Frontal cortex (tissue), 4 donors: ENCODE data around the gene XKR7. TPM values are rescaled to one million over a fixed set of nuclear protein-coding genes. Genes with fewer than 3 reads are reported as not detected.
"Not testable (repeated sequence)": the region's sequence is repeated elsewhere in the genome, so short reads cannot be mapped to it uniquely, and the experiment has no call there.

ENCODE experiments used
- DNase-seq, 2 donors: peaks; one replicate each; pipeline ENCODE4 v3.0.0; 2012; ENCODE audit warnings: low spot score in 2 of 2
- FAIRE-seq: peaks from 2 replicates; lab custom pipeline; 2012; peaks lifted over from hg19 to GRCh38; lab: Jason Lieb, UNC
- small RNA-seq: library from RNA; depleted of rRNA; stranded (forward); fragments of <200 nt; gene quantifications from one replicate; pipeline ENCODE3, GENCODE V24; 2014
- total RNA-seq: library from RNA; depleted of rRNA; stranded (reverse); fragments of >200 nt; gene quantifications from one replicate; pipeline ENCODE4 v1.2.3, GENCODE V29; 2014
- donor health status: control.
- donor health status: control.
- donor health status: control.

The XKR7 gene
- total RNA-seq, 1 donor from 2014 or later, result 9.8 TPM

DNA sequence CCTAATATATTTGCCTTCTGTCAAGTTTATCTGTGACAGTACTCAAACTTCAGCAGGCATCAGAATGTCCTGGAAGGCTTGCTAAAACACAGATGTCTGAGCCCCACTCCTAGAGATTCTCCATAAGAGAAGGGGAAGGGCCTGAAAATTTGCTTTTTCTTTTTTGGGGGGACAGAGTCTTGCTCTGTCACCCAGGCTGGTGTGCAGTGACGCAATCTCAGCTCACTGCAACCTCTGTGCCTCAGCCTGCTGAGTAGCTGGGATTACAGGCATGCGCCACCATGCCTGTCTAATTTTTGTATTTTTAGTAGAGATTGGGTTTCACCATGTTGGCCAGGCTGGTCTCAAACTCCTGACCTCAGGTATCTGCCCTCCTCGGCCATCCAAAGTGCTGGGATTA, 65.8 kb downstream of the XKR7 start:
- not testable (repeated sequence) for FAIRE-seq, DNase-seq

DNA sequence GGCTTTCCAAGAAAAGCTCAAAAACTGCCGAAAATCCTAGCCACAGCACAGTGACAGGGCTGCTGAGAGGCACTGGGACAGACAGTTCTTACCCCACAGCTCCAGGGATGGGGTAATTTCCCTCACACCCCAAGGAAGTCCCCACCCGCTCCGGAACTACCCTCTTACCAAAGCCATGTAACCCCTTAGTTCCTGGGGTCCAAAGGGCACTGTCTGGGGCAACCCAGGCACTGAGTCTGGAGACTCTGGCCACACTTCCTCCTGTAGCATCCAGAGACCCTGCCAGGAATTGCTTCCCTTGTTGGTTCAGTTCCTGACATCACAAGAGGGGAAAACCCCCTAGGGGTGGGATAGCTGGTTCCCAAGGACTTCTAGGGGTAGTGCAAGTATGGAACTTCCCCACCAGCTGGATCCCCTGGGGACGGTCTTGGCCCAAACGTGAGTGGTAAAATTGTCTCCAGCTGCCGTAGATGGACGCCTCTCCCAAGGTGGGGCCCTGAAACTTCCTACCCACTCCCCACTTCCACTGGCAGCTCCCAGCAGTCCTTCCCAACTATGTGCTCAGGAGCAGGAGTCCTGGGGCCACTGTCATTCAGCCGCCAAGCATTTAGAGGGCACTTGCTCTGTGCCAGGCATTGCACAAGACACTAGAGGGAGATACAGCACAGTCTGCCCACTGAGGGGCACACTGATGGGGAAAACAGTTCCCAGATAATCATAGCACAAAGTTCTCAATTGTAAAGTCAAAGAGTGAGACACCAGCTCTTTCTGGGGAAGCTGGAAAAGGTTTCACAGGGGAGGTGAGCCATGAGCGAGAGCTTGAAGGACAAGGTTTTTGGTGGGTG, 66.9 kb downstream of the XKR7 start:
- no peak for FAIRE-seq
- DNase-seq, result no peak

DNA sequence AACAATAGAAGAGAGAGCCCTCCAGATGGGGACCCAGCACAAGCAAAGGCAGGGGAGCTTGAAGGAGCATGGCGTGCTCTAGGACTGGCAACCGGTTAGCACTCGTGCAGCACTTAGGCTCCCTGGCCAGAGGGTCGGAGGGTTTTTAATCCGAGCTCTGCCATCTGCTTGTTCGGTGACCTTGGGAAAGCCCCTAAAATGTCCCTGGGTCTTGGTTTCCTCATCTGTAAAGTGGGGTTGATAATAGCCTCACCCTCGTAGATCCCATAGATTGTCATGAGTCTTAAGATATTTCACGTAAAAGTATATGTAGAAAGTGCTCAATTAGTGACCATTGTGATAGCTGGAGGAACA, 67.5 kb downstream of the XKR7 start:
- DNase-seq (no peak), FAIRE-seq (no peak)

DNA sequence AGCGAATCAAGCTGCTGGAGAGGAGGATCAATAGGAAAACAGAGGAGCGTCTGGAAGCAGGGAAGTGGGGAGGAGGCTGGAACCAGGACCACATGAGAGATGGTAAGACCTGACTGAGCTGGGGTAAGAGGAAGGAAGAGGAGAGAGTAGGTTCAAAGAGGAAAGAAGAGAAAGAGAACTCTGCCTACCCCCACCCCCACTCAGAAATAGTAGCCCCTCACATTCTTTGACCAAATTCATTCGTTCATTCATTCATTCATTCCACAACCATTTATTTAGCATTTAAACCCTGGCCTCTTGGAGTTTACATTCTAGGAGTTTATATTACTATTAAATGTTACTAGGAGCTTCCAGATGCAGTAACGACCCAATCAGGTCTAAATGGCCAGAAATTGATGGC, 68.3 kb downstream of the XKR7 start:
- FAIRE-seq (no peak), DNase-seq (no peak)

DNA sequence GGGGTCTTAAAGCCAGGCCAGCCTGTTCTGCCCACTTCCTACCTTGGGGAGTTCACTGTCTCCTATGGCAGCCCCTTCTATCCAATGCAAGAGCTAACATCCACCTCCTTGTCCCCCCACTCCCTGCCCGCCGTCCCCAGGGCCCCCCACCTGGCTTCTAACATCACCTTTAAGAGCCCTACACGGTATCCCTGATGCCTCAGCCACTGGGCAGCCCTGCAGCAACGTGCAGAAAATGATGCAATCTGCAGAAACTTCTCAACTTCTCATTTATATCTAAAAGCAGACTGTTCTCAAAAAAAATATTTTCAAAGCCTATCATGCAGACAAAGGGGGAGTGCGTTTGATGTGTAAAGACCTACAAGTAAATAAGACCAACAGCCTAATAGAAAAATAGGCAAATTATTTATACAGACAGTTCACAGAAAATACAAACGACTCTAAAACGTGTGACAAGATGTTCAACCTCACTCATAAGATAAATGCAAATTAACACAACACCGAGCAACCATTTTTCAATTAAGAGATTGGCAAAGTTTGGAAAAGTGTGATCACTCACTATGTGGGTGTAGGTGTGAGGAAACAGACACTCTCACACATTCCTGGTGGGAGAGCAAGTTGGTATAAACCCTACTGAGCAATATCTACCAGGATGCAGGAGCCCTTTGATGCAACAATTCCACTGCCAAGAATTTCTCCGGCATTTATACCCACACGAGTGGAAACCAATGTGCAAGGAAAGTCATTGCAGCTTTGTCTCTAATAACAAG, 69.0 kb downstream of the XKR7 start:
- no peak for FAIRE-seq
- DNase-seq, result no peak

DNA sequence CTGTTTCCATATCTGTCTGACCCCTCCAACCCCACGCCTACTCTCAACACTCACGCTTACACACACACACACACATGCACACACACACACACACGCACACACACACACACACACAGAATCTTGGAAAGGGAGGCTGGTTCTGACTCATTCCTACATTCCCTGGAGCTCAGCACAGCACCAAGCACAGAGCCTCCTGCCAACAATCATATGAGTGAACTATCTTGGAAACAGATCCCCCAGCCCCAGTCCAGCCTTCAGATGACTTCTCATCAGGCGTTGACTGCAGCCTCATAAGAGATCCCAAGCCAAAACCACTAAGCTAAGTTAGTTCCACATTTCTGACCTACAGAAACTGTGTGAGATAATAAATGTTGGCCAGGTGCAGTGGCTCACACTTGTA, 70.0 kb downstream of the XKR7 start:
- no peak for DNase-seq
- FAIRE-seq, result no peak

GRCh38 chr20:32040142-32040953, 72.4 kb downstream of the XKR7 start:
- DNase-seq (no peak), FAIRE-seq (no peak)

DNA sequence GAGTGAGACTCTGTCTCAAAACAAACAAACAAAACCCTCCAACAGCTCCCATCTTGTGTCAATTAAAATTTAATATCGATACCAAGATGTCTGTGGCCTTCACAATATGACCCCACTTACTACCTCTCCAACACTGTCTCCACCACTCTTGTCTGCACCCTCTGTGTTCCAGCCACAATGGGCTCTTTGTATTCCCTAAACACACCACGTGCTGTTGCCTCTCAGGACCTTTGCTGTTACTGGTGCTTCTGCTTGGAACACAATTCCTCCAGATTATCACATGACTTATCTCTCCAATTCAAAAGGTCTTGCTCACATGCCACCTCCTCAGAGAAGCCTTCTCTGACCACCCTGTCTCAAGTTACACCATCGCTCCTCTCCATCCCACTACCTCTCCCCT, 78.0 kb downstream of the XKR7 start:
- FAIRE-seq, result no peak

GRCh38 chr20:32050324-32050841, 82.4 kb downstream of the XKR7 start:
- DNase-seq (no peak), FAIRE-seq (no peak)

More for the DNA sequence above, 78.0 kb downstream of the XKR7 start:
- DNase-seq, result no peak

- FAIRE-seq (no peak), DNase-seq (no peak)
Observed at GRCh38 chr20:32050851-32051556, 83.1 kb downstream of the XKR7 start.

DNA sequence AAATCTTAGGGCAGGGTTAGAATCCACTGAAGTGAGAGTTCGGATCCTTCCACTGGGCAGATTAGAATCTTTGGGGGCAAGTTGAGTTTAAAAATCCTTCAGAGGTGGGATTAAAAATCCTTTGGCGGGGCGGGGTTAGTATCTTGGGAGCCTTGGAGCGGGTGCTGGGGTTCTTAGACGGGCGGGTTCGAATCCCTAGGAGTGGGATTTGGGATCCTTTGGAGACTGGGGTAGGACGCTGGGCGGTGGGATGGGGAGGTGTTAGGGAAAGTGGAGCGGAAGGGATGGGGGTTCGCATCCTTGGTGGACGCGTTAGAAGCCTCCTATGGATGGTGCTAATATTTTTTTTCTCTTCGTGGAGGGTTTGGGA, 83.8 kb downstream of the XKR7 start:
- FAIRE-seq, result no peak
- no peak for DNase-seq

DNA sequence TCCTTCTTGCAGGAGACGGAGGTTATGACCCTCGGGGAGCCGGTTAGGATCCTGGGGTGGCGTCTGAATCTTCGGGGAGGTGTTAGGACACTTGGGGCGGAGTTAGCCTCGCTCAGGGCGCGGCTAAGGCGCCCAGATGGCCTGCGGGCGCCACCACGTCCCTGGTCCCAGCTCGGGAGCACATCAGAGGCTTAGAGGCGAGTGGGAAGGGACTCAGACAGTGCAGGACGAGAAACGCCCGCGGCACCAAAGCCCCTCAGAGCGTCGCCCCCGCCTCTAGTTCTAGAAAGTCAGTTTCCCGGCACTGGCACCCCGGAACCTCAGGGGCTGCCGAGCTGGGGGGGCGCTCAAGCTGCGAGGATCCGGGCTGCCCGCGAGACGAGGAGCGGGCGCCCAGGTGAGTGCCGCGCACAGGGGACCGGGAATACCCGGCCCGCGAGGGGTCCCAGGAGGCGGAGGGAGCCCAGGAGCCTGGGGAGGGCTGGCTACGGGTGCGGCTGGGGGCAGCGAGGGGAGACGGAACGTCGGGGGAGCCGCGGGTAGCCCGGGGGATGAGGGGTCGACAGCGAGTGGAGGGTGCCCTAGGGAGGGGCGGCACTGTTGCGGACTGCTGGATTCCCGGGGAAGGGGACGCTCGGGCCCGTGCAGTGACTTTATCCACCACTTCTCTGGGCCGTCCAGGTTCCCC, 84.3 kb downstream of the XKR7 start, which contains the start of gene HCK:
HCK (plus strand) TSS at position 153 of the 688 bp plus-strand sequence.
- FAIRE-seq (no peak), DNase-seq (no peak)

GRCh38 chr20:32052778-32053362, 84.9 kb downstream of the XKR7 start:
- FAIRE-seq, result no peak

More at GRCh38 chr20:32052778-32053362, 84.9 kb downstream of the XKR7 start:
- no peak for DNase-seq

Small RNA genes within 50 kb of the gene (small RNA-seq; reads per million reads assigned to genes)
- 0.10 reads per million for gene RNA5SP481
- gene RNA5SP482, result not detected

Other genes with a start within 250 kb of the XKR7 start
- 32.6 TPM for gene BCL2L1, start 245.3 kb upstream of the XKR7 start, total RNA-seq
- 5.7 TPM for gene TPX2, start 228.9 kb upstream of the XKR7 start, total RNA-seq
- 0.82 TPM for gene MYLK2, start 148.8 kb upstream of the XKR7 start, total RNA-seq
- 0.82 TPM for gene FOXS1, start 122.5 kb upstream of the XKR7 start, total RNA-seq
- 9.8 TPM for gene DUSP15, start 97.6 kb upstream of the XKR7 start, total RNA-seq
- gene TTLL9, start 97.5 kb upstream of the XKR7 start, total RNA-seq, result 1.2 TPM
- gene PDRG1, start 16.1 kb upstream of the XKR7 start, total RNA-seq, result 6.9 TPM
- gene CCM2L, start 42.3 kb downstream of the XKR7 start, total RNA-seq, result 2.9 TPM
- gene HCK, start 84.1 kb downstream of the XKR7 start, total RNA-seq, result 2.9 TPM
- gene TM9SF4, start 141.6 kb downstream of the XKR7 start, total RNA-seq, result 13.5 TPM
- gene PLAGL2, start 239.6 kb downstream of the XKR7 start, total RNA-seq, result 1.2 TPM
- 14.7 TPM for gene POFUT1, start 239.7 kb downstream of the XKR7 start, total RNA-seq